Esophagus muscularis mucosa (tissue), 4 donors: ENCODE results near the gene MPIG6B. TPM values are rescaled to one million over a fixed set of nuclear protein-coding genes. Genes with fewer than 3 reads are reported as not detected.

ENCODE experiments used
- DNase-seq: peaks from one replicate; pipeline ENCODE4 v3.0.0-alpha.2; 2017; ENCODE audit errors: extremely low spot score
- H3K27ac ChIP-seq, 4 donors: fragments of 200-600 bp; sonication (generic); replicated peaks in 1 of 4; 1 replicate in 3 of 4; 2 replicates in 1 of 4; pipeline ENCODE4 v1.5.1; 2016 to 2019; ENCODE audit warnings: mild to moderate bottlenecking in 1 of 4
- H3K27me3 ChIP-seq, 4 donors: fragments of 200-600 bp; sonication (generic); one replicate each; pipeline versions ENCODE4 v1.5.1 to v1.6.0; 2016 to 2019
- H3K36me3 ChIP-seq, 4 donors: fragments of 200-600 bp; sonication (generic); one replicate each; pipeline ENCODE4 v1.5.1; 2016 to 2019
- H3K4me1 ChIP-seq, 4 donors: fragments of 200-600 bp; sonication (generic); one replicate each; pipeline ENCODE4 v1.5.1; 2016 to 2019
- H3K4me3 ChIP-seq, 4 donors: fragments of 200-600 bp; sonication (generic); 1 replicate in 2 of 4; 2 replicates in 2 of 4; pipeline ENCODE4 v1.5.1; 2016 to 2019; ENCODE audit warnings: mild to moderate bottlenecking in 4 of 4, moderate library complexity in 1 of 4
- H3K9me3 ChIP-seq, 4 donors: fragments of 200-600 bp; sonication (generic); 1 replicate in 3 of 4; 2 replicates in 1 of 4; pipeline ENCODE4 v1.5.1; 2016 to 2019
- CTCF ChIP-seq, 3 experiments: fragments of 200-600 bp in 2 of 3; fragments of 450-650 bp in 1 of 3; sonication (generic) in 2 of 3; IDR thresholded peaks; one replicate each; pipeline ENCODE4 v1.5.1; 2017 to 2019; ENCODE audit warnings: antibody characterized with exemption in 3 of 3, mild to moderate bottlenecking in 2 of 3, moderate library complexity in 1 of 3
- EP300 ChIP-seq: sonication (generic); formaldehyde crosslinking; IDR thresholded peaks from one replicate; pipeline ENCODE4 v1.6.1; 2017; ENCODE audit warnings: antibody characterized with exemption
- POLR2A ChIP-seq: fragments of 450-650 bp; IDR thresholded peaks from one replicate; pipeline ENCODE4 v1.6.1; 2017; ENCODE audit warnings: antibody characterized with exemption, moderate library complexity, mild to moderate bottlenecking, low read depth
- POLR2AphosphoS5 ChIP-seq, 2 donors: sonication (generic); formaldehyde crosslinking; IDR thresholded peaks; one replicate each; pipeline ENCODE4 v1.6.1; 2017; ENCODE audit warnings: antibody characterized with exemption in 2 of 2
- WGBS: methylation state at CpG from one replicate; pipeline ENCODE4 v1.1.5; 2018; 5-methylcytosine and 5-hydroxymethylcytosine counted together
- intact Hi-C: fragments of 100-400 bp; cut with DNase I; formaldehyde crosslinking; loops from one replicate; pipeline ENCODE4 v1.15.1; 2023
- total RNA-seq, 4 donors: library from RNA; depleted of rRNA; stranded (reverse); fragments of >200 nt; gene quantifications; one replicate each; pipeline versions ENCODE4 v1.1.0 to v1.2.1, GENCODE V29; 2016

Gene MPIG6B
- total RNA-seq, 4 donors from 2014 or later = not detected

- intact Hi-C loops = loop anchor here (2.0 to 5.0 kb wide), 2 partner anchors 41 to 88 kb away; partner anchors contain the start of genes DDAH2 and LY6G5C
- H3K9me3 ChIP-seq = no peaks in the 10 kb centered on the region
- WGBS = 90% methylated on average over 16 of the region's 18 CpGs
Observed at GRCh38 chr6:31768363-31769257, 45.4 kb downstream of the MPIG6B start.

DNA sequence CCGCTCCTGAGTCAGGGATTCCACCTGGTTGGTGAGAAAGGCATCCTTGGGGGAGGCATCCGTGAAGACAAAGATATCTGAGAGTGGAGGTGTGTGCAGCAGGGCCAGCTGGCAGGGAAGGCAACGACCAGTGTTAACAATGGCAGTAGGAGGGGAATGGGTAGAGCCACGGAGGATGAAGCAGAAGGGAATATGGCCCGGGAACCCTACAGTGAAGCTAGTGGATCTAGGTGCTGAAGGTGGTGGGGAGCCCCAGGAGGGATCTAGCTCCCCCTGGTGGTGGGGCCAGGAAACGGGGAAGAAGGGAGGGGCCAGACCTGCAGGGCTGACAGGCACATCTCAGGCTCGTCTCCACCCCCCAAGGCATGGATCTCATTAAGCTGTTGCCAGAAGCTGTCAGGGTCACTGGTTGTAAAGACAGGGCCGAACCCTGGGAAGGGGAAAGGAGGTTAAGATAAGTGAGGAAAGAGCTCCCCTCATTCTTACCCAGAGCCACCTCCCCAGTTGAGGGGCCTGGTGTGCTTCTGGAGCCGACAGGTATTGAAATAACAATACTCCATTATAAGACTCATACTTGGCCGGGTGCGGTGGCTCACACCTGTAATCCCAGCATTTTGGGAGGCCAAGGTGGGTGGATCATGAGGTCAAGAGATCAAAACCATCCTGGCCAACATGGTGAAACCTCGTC, 46.7 kb downstream of the MPIG6B start:
- H3K36me3 ChIP-seq = no peaks in the 10 kb centered on the region
- no peaks in the 10 kb centered on the region for H3K9me3 ChIP-seq
- no peak overlapping the region for H3K4me3 ChIP-seq
- no peak overlapping the region for H3K27ac ChIP-seq
- intact Hi-C loops = loop anchor here (2.0 to 5.0 kb wide), 3 partner anchors 43 to 89 kb away; partner anchors contain the start of genes DDAH2 and LY6G5C
- H3K27me3 ChIP-seq = peaks cover 0 to 3% (median 0%) of the 10 kb centered on the region in 4 donors
- no peak for DNase-seq
- WGBS = 46% methylated on average over 9 of the region's 12 CpGs
- H3K4me1 ChIP-seq = peaks cover 0 to 25% (median 16%) of the 10 kb centered on the region in 4 donors
- TF ChIP-seq CTCF (IDR thresholded peaks at IDR 0.05) = peak; percentile 74 to 93 (median 86)
- TF ChIP-seq POLR2AphosphoS5 (IDR thresholded peaks at IDR 0.05) = peak; percentile 44 to 59
- no peak for TF ChIP-seq POLR2A
- TF ChIP-seq EP300 = no peak

More at GRCh38 chr6:31768363-31769257, 45.4 kb downstream of the MPIG6B start:
- no peak for DNase-seq
- peaks cover 0 to 32% (median 18%) of the 10 kb centered on the region in 4 donors for H3K4me1 ChIP-seq
- H3K4me3 ChIP-seq = no peak overlapping the region
- H3K27me3 ChIP-seq = peaks cover 0 to 3% (median 0%) of the 10 kb centered on the region in 4 donors
- H3K27ac ChIP-seq = no peak overlapping the region
- TF ChIP-seq EP300 = no peak
- no peak for TF ChIP-seq POLR2A
- TF ChIP-seq POLR2AphosphoS5 (IDR thresholded peaks at IDR 0.05) = no peak
- no peak for TF ChIP-seq CTCF (IDR thresholded peaks at IDR 0.05)
- no peaks in the 10 kb centered on the region for H3K36me3 ChIP-seq

DNA sequence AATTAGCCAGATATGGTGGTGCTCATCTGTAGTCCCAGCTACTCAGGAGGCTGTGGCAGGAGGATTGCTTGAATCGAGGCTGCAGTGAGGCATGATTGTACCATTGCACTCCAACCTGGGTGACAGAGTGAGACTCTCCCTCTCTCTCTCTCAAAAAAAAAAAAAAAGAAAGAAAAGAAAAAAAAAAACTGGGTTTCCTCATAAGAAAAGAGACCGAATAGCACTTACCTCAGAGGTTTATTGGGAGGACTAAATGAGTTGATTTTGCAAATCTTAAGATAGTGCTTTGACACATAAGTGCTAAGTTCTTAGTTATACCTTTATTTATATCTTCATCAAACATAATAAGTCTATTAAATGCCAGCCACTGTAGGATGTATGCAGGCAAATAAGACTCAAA, 47.7 kb downstream of the MPIG6B start:
- Histone ChIP-seq H3K4me3 (no peak overlapping the region), H3K9me3 (no peaks in the 10 kb centered on the region), H3K27ac (no peak overlapping the region), H3K4me1 (peaks cover 0 to 22% (median 14%) of the 10 kb centered on the region in 4 donors), H3K27me3 (peaks cover 0 to 3% (median 0%) of the 10 kb centered on the region in 4 donors), H3K36me3 (no peaks in the 10 kb centered on the region)
- 93% methylated on average over 2 of the region's 2 CpGs for WGBS
- no peak for TF ChIP-seq EP300
- no peak for TF ChIP-seq CTCF (IDR thresholded peaks at IDR 0.05)
- no peak for TF ChIP-seq POLR2AphosphoS5 (IDR thresholded peaks at IDR 0.05)
- no peak for TF ChIP-seq POLR2A
- intact Hi-C loops = loop anchor here (5.0 kb wide), 1 partner anchor 61 kb away; no protein-coding TSS in a partner anchor
- no peak for DNase-seq

DNA sequence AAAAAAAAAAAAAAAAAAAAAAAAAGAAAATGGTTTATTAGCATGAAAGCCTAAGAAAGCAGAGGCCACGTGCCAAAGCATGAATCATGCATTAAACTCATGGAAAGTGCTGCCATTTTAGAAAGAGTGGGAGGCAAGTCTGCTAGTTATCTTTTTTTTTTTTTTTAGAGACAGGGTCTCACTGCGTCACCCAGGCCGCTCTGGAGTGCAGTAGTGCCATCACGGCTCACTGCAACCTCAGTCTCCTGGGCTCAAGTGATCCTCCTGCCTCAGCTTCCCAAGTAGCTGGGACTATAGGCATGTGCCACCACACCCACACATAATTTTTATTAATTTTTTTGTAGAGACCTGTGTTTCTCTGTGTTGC, 48.8 kb downstream of the MPIG6B start:
- H3K4me3 ChIP-seq = no peak overlapping the region
- no peak overlapping the region for H3K27ac ChIP-seq
- WGBS = 65% methylated on average over 4 of the region's 4 CpGs
- peaks cover 5 to 22% (median 11%) of the 10 kb centered on the region in 4 donors for H3K4me1 ChIP-seq
- H3K27me3 ChIP-seq = no peaks in the 10 kb centered on the region
- no peak for DNase-seq
- no peaks in the 10 kb centered on the region for H3K9me3 ChIP-seq
- TF ChIP-seq POLR2A = no peak
- no peak for TF ChIP-seq CTCF (IDR thresholded peaks at IDR 0.05)
- no peak for TF ChIP-seq EP300
- no peak for TF ChIP-seq POLR2AphosphoS5 (IDR thresholded peaks at IDR 0.05)
- no peaks in the 10 kb centered on the region for H3K36me3 ChIP-seq
- intact Hi-C loops = loop anchor here (5.0 kb wide), 1 partner anchor 60 kb away; no protein-coding TSS in a partner anchor
